SH-SY5Y (cell line): Measurements from ENCODE around the gene NRF1.

ENCODE experiments used
- GATA2 ChIP-seq: IDR thresholded peaks from 2 replicates; pipeline ENCODE4 v1.6.1; 2011; ENCODE audit warnings: mild to moderate bottlenecking, low read depth, low read length
- GATA3 ChIP-seq: IDR thresholded peaks from 2 replicates; pipeline ENCODE4 v1.6.1; 2011; ENCODE audit warnings: low read depth, mild to moderate bottlenecking, low read length, moderate library complexity

GRCh38 chr7:129784783-129785684 lies 173.5 kb downstream of the NRF1 start:
- TF ChIP-seq GATA3 (no peak), GATA2 (no peak)
